Stimulated activated CD8-positive, alpha-beta memory T cell treated with anti-CD3 and anti-CD28 coated beads, Interleukin-2, amount 100 ng/mL, for 1 hour (primary cell): ENCODE results near the gene ERBIN.
"Not testable (repeated sequence)": the region's sequence is repeated elsewhere in the genome, so short reads cannot be mapped to it uniquely, and the experiment has no call there.

Experiments
- DNase-seq, 2 donors: peaks; one replicate each; pipeline ENCODE4 v3.0.0-alpha.2; 2020; ENCODE audit warnings: low read depth in 2 of 2

Gene ERBIN

GRCh38 chr5:65915661-65916060 lies 10.7 kb upstream of the ERBIN start:
- not testable (repeated sequence) for DNase-seq

DNA sequence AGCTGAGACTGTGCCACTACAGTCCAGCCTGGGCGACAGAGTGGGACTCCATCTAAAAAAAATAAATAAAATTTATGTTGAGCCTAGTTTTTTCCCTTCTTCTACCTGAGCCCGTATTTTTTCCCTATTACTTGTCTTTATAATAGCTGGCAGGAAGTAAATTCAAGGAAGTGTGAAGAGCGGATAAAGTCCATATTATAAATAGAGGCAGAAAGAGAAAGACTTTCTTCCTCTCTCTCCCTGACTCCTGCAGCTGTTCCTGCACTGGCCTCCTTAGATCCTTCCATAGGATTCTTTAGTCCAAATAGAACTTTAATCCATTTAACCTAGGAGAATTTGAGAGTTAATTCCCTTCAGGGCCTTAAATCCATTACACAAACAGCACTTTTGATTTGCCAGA lies 10.3 kb upstream of the ERBIN start:
- DNase-seq: no peak

DNA sequence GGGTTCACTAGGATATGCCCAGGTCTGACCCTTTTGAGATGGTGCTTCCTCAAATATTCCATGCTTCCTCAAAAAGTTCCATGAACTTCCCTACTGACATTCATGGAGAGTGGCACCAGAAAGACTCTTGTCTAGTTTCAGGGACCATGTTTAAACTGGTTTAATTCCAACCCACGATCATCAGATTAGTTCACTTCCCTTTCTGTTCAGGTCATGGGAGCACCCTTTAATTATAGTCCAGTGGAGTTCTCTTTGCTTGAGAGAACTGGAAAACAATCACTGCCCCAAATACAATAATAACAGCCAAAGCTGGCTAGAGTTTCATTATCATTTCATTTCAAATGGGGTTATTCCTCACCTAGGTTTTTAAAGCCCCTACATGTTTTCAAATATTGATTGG lies 9.7 kb upstream of the ERBIN start:
- DNase-seq: no peak

GRCh38 chr5:65919773-65920172 lies 6.6 kb upstream of the ERBIN start:
- DNase-seq: no peak

- no peak for DNase-seq
Observed at GRCh38 chr5:65923339-65923738, 3.0 kb upstream of the ERBIN start.

DNA sequence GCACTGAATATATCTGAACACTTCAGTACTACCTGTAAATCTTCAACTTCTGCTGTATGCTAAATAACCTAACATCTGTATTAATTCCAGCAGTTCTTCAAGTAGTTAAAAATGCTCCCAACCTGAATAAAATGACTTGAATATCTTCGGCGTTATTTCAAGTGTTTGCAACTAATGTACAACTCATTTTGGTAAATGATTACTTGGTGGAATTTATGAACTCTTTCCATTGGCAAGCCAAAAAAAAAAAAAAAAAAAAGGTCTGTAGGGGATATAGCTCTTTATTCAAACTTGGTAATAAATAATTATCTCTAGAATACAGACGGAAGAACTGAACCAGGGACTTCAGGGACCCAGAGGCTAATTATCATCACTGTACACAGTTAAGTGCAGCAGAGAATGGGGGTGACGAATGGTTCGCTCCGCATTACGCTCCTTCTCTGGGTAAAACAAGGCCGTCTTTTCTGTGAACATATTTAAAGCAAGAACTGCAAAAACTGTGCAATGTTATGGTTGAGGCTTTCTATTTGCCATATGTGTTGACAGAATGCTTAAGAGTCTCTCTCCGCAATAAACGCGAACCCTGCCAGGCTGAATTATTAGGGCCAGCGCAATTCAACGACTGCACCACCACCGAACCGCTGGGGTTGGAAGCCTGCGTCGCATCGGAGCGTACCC lies 1.9 kb upstream of the ERBIN start:
- DNase-seq: no peak

DNA sequence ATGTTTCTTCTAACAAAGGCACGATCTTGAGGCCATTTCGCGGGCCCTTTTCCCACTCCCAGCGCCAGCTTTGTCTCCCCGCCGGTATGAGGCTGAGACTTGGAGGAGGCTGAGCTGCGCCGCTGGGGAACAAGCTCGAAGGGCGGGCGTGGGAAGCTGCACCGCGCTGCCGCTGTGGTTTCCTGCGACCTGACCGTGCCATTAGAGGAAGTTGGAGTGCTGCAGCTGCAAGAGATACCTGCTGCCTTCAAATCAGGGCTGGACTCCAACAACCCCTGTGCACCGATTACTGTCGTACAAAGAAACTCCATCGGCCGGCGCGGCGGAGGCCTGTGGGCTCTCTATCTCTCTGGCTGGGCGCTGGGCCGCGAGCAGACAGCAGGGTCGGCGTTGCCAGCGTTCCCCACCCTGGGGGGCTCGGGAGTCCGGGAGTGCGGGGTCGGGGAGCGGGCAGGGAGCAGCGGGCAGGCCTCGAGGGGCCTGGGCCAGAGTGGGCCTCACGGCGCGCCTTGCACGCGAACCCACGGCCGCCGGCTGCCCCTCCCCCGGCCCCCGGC lies 1.3 kb upstream of the ERBIN start:
- DNase-seq: peak; percentile 38 to 56

GRCh38 chr5:65925601-65926275 lies 637 bp upstream of the ERBIN start:
- DNase-seq: peak; percentile 58 to 61

GRCh38 chr5:65926893-65927292 lies 518 bp downstream of the ERBIN start:
- DNase-seq: no peak

DNA sequence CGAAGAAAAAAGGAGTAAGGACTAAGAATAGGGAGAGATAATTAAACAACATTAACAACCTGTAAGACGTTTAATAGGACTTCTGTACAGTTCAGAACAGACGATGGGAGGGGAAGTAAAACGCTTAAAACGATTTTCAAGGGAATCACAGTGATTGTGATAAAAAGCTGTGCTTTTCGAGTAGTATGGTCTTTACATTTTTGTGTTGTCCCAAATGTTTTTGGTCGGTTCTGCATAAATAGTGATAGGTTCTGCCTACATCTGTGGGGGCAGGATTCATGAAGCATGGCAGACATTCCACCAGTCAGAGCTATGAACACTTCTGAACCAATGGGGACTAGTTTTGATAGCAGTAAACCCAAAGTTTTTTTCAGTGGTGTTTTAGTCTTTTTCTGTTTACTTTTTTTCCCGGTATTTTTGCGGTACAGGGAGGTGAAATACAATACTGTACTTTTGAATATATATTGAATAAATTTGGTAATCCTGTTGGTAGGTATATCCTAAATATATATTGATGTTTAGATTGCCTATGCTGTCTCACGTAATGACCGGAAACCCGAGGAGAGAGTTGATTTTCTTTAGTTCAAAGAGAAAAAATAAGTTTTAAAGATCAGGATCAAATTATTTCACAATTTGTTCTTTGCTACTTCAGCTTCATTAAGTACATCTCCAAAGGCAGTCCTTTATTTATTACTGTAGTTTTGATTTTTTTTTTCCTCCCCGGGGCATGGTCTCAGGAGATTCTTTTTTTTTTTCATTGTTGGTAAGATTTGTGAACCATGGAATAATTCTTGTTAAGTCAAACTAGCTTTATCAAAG lies 1.3 kb downstream of the ERBIN start:
- DNase-seq: no peak

DNA sequence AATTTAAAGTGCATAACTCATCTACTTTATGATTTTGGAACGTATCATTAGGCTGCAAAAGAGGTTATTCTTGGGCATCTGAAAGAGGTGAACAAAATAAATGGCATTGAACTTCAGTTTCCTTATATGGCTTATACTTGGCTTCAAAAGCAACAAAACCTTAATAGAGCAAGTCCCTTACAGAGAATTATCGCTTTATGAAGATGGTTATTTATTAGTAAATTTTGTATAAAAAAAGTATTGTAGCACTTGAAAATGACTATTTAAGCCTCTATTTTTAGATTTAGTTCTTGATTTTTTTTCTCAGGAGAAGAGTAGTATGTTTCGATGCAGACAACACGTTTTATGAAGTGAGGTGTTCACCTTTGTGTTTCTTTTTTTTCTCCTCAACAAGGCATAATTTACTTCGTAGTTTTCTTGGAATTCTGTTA lies 2.0 kb downstream of the ERBIN start:
- DNase-seq: no peak

- DNase-seq: no peak
Observed at GRCh38 chr5:65928860-65929259, 2.5 kb downstream of the ERBIN start.

GRCh38 chr5:65932676-65933075 lies 6.3 kb downstream of the ERBIN start:
- no peak for DNase-seq

DNA sequence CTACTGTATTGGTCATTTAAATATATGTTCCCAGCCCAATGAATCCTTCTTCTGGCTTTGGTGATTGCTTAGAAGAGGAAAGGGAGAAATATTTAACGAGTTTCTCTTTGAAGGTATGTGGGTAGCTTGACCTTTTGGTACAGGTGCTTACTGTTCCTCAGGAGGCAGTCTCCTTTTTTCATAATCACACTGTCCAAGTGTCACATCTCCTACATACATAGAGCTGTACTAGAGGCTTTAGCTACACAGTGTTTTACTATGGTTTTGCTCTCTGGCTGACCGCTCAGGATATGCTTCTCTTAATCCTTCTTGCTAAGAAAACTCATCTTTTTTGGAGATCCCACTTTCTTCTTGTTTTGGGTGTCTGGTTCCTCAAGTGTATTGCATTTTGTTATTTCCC lies 6.9 kb downstream of the ERBIN start:
- no peak for DNase-seq

- DNase-seq: no peak
Observed at GRCh38 chr5:65938256-65938655, 11.9 kb downstream of the ERBIN start.

DNA sequence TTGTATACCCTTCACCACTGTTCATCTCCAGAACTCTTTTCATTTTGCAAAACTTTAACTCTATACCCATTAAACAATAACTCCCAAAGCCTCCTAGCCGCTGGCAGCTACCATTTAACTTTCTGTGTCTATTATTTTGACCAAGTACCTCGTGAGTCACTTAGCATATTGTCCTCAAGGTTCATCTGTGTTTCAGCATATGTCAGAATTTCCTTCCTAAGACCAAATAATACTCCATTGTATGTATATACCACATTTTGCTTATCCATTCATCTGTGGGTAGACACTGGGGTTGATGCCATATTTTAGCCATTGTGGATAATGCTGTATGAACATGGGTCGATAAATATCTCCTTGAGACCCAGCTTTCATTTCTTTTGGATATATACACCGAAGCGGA lies 17.4 kb downstream of the ERBIN start:
- no peak for DNase-seq

DNA sequence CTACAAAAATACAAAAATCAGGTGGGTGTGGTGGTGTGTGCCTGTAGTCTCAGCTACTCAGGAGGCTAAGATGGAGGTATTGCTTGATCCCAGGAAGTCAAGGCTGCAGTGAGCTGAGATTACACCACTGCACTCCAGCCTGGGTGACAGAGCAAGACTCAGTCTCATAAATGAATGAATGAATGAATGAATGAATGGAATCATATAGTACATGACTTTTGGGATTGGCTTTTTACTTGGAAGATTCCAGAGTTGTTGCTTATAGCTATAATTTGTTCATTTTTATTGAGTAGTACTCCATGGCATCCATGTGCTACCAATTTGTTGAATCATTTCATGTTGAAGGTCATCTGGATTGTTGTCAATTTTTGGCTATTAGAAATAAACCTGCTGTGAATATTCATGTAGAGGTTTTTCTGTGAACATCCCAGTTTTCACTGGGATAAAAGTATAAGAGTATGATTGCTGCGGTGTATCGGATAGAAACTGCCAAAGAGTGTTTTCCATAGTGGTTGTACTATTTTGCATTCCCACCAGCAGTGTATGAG lies 19.9 kb downstream of the ERBIN start:
- DNase-seq: no peak

- no peak for DNase-seq
Observed at GRCh38 chr5:65948115-65948747, 21.9 kb downstream of the ERBIN start.

DNA sequence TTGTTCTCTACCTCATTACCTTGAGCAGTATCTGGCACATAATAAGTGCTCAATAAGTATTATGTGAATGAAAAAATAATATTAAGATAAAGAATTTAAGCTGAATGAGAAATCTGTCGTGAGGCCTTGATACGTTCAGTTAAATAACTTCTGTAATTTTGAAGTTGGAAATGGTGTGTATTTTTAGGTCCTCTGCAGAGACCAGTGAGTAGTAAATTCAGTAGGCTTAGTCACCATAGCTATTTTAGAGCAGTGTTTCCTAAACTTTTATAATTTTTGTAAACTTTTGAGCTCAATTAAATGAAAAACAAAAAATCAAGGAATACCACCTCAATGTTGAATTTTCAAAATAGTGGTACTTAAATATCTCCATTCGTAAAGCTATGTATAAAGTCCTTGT lies 25.0 kb downstream of the ERBIN start:
- no peak for DNase-seq

DNA sequence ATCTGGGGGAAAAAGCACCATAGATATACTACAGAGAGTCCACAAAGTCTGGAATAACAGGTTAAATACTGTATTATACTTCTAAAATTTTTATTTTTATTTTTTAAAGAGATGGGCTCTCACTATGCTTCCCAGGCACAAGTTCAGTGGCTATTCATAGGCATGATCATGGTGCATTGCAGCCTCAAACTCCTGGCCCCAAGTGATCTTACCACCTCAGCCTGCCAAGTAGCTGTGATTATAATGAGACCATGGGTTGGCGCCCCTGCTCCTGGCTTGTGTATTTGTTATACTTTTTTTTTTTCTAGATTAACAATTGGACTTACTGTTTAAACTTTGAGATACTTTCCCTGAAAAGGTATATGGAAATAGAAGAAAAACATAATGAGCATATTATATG lies 25.9 kb downstream of the ERBIN start:
- no peak for DNase-seq

DNA sequence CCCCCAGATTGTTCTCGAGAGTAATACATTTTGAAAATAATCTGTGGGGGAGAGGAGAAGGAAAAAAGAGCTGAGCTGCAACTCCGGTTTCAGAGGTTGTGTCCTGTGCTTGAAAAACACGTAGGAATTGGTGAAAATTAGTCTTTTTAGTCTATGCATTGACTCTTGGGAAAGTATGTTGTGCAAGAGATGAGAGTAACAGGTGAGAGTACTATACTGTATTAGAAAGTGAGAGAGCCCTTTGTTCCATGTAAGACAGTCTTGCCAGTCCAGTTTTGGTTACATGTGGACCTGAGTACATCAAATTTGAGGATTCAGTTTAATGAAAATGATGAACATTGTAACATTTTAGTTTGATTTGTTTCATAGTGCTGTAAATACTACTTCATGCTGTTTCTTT lies 27.8 kb downstream of the ERBIN start:
- no peak for DNase-seq

DNA sequence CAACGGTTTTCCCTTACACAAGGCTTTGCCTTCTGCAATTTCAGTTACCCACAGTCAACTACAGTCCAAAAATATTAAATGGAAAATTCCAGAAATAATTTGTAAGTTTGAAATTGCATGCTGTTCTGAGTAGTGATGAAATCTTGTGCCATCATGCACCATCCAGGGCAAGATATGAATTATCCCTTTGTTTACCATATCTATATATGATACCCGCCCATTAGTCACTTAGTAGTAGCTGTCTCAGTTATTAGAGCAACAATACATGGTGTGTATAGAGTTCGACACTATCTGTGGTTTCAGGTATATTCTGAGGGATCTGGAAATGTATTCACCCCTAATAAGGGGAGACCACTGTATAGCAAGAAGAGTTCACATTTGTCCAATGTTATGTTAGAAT lies 29.4 kb downstream of the ERBIN start:
- no peak for DNase-seq
